ENCODE measurements around the gene PTPRD. TPM values are rescaled to one million over a fixed set of nuclear protein-coding genes. Genes with fewer than 3 reads are reported as not detected.

The PTPRD gene
- total RNA-seq, 1 donor from 2014 or later = 5.7 TPM

DNA sequence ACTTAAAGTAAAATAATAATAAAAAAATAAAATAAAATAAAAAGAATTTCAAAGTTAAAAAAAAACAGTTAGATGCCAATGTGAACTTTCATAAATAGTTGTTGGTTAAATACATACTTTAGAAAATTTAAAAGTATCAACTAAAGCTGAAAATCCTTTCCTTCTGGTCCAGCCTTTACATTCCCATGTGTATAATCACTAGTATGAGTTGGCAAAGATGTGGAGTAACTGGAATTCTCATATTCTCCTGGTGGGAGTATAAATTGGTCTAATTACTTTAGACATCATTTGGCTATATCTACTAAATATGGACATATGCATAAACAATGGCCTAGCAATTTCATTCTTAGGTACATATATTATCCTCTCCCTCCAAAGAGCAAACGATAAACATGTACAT lies 619.9 kb downstream of the PTPRD start:
- H3K27ac Mint-ChIP-seq (ENCODE audit: unreplicated experiment) = no peak overlapping the region

DNA sequence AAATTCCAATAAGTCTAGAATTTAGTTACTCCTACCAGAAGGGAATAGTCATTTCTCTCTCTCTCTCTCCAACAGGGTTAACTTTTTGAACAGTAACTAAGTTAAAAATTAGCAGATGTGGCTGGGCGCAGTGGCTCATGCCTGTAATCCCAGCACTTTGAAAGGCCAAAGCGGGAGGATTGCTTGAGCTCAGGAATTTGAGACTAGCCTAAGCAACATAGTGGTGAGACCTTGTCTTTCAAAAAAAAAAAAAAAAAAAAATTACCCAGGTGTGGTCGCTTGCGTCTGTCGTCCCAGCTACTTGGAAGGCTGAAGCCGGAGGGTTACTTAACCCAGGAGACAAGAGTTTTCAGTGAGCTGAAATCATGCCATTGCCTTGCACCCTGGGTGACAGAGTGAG lies 639.7 kb downstream of the PTPRD start:
- H3K27ac Mint-ChIP-seq (ENCODE audit: unreplicated experiment) = no peak overlapping the region
- DNase-seq (ENCODE audit: low spot score) = no peak
- TF ChIP-seq, protein P1, sequence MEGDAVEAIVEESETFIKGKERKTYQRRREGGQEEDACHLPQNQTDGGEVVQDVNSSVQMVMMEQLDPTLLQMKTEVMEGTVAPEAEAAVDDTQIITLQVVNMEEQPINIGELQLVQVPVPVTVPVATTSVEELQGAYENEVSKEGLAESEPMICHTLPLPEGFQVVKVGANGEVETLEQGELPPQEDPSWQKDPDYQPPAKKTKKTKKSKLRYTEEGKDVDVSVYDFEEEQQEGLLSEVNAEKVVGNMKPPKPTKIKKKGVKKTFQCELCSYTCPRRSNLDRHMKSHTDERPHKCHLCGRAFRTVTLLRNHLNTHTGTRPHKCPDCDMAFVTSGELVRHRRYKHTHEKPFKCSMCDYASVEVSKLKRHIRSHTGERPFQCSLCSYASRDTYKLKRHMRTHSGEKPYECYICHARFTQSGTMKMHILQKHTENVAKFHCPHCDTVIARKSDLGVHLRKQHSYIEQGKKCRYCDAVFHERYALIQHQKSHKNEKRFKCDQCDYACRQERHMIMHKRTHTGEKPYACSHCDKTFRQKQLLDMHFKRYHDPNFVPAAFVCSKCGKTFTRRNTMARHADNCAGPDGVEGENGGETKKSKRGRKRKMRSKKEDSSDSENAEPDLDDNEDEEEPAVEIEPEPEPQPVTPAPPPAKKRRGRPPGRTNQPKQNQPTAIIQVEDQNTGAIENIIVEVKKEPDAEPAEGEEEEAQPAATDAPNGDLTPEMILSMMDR (IDR thresholded peaks at IDR 0.05) = no peak
- H3K9me3 Mint-ChIP-seq (ENCODE audit: low read depth) = no peaks in the 10 kb centered on the region
- H3K27me3 Mint-ChIP-seq (ENCODE audit: low read depth) = peaks cover 7% of the 10 kb centered on the region
- no peaks in the 10 kb centered on the region for H3K36me3 Mint-ChIP-seq (ENCODE audit: low read depth)
- H3K4me3 Mint-ChIP-seq (ENCODE audit: unreplicated experiment) = no peak overlapping the region
- H3K4me1 Mint-ChIP-seq (ENCODE audit: low read depth) = no peaks in the 10 kb centered on the region

More for the DNA sequence above, 619.9 kb downstream of the PTPRD start:
- H3K36me3 Mint-ChIP-seq (ENCODE audit: low read depth) = no peaks in the 10 kb centered on the region
- H3K9me3 Mint-ChIP-seq (ENCODE audit: low read depth) = peaks cover 6% of the 10 kb centered on the region
- no peak for DNase-seq (ENCODE audit: low spot score)
- H3K27me3 Mint-ChIP-seq (ENCODE audit: low read depth) = no peaks in the 10 kb centered on the region
- no peak overlapping the region for H3K4me3 Mint-ChIP-seq (ENCODE audit: unreplicated experiment)
- H3K4me1 Mint-ChIP-seq (ENCODE audit: low read depth) = no peaks in the 10 kb centered on the region
- TF ChIP-seq, protein P1 (IDR thresholded peaks at IDR 0.05) = no peak

DNA sequence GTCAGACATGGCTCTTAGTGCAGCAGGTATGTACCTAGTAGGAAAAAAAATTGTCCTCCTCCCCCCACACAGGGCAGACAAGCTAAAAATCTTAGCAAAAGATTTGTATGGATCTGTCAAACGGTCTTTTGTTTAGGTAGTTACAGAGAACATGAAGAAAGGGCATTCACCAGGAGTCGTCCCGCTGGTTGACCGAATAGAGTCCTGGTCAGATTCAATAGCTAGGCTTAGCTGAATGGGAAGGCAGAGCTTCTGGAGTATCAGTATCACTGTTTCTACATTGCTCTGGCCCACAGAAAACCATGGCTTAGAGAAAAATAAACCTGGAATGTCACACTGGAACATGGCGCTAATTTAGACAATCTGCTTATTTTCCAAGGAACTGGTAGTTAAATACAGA lies 642.3 kb downstream of the PTPRD start:
- Mint-ChIP-seq H3K4me1 (ENCODE audit: low read depth) (no peaks in the 10 kb centered on the region), H3K9me3 (ENCODE audit: low read depth) (no peaks in the 10 kb centered on the region)
- TF ChIP-seq, protein P1 (IDR thresholded peaks at IDR 0.05) = no peak

DNA sequence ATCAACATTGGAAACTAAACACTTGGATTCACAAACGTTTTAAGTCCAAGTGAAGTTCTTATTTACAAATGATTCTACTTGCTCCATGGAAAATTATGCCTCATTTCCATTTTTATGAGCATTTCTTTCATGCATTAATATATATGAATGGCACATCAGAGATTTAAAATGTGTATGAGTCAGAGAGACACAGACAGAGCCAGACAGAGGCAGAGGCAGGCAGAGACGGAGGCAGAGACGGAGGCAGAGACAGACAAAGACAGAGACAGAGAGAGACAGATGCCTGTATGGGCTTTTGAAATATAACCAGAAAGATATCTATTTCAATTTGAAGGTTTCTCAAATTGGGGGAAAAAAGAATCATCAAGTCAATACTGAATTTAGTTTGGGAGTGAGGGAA lies 649.0 kb downstream of the PTPRD start:
- TF ChIP-seq, protein P1 (IDR thresholded peaks at IDR 0.05) = no peak
- peaks cover 22% of the 10 kb centered on the region for H3K27me3 Mint-ChIP-seq (ENCODE audit: low read depth)
- H3K36me3 Mint-ChIP-seq (ENCODE audit: low read depth) = no peaks in the 10 kb centered on the region
- no peak overlapping the region for H3K27ac Mint-ChIP-seq (ENCODE audit: unreplicated experiment)
- H3K4me3 Mint-ChIP-seq (ENCODE audit: unreplicated experiment) = no peak overlapping the region
- H3K4me1 Mint-ChIP-seq (ENCODE audit: low read depth) = no peaks in the 10 kb centered on the region
- DNase-seq (ENCODE audit: low spot score) = no peak
- H3K9me3 Mint-ChIP-seq (ENCODE audit: low read depth) = no peaks in the 10 kb centered on the region

More for the DNA sequence above, 642.3 kb downstream of the PTPRD start:
- no peak for DNase-seq (ENCODE audit: low spot score)
- H3K27me3 Mint-ChIP-seq (ENCODE audit: low read depth) = peaks cover 13% of the 10 kb centered on the region
- no peak overlapping the region for H3K4me3 Mint-ChIP-seq (ENCODE audit: unreplicated experiment)
- H3K27ac Mint-ChIP-seq (ENCODE audit: unreplicated experiment) = no peak overlapping the region
- H3K36me3 Mint-ChIP-seq (ENCODE audit: low read depth) = no peaks in the 10 kb centered on the region

DNA sequence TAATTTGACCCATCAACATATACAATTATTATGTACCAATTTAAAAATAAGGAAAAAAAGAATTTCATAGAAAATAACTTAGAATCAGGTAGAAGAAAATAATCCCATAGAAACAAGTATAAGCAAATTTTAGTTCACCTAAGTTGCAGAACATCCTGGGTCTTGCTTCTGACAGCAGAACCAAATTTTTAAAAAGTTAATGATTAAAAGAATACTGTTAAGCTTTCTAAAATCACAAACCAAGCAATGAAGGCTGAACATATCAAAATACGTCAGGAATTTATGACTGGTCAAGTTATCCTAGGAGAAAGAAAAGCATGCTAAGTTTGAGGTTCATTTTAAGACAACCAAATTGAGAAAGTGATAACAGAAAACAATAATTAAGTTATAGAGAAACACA lies 650.9 kb downstream of the PTPRD start:
- no peak overlapping the region for H3K4me3 Mint-ChIP-seq (ENCODE audit: unreplicated experiment)
- peaks cover 20% of the 10 kb centered on the region for H3K27me3 Mint-ChIP-seq (ENCODE audit: low read depth)
- H3K4me1 Mint-ChIP-seq (ENCODE audit: low read depth) = no peaks in the 10 kb centered on the region
- H3K36me3 Mint-ChIP-seq (ENCODE audit: low read depth) = no peaks in the 10 kb centered on the region
- H3K9me3 Mint-ChIP-seq (ENCODE audit: low read depth) = no peaks in the 10 kb centered on the region
- no peak overlapping the region for H3K27ac Mint-ChIP-seq (ENCODE audit: unreplicated experiment)
- TF ChIP-seq, protein P1 (IDR thresholded peaks at IDR 0.05) = no peak
- DNase-seq (ENCODE audit: low spot score) = no peak

Data from chondrocyte (in vitro differentiated cells).